ENCODE results near the gene DOCK3.
"Not testable (repeated sequence)": the region's sequence is repeated elsewhere in the genome, so short reads cannot be mapped to it uniquely, and the experiment has no call there.

DOCK3 gene

GRCh38 chr3:50687127-50687751, 12.5 kb downstream of the DOCK3 start:
- no peak for DNase-seq

- no peak for DNase-seq
Measured at GRCh38 chr3:50687916-50688315, 13.2 kb downstream of the DOCK3 start.

GRCh38 chr3:50688602-50689001, 13.9 kb downstream of the DOCK3 start:
- not testable (repeated sequence) for DNase-seq

- no peak for DNase-seq
Measured at GRCh38 chr3:50689558-50689957, 14.8 kb downstream of the DOCK3 start.

GRCh38 chr3:50695031-50695430, 20.3 kb downstream of the DOCK3 start:
- DNase-seq = no peak

GRCh38 chr3:50696276-50696675, 21.5 kb downstream of the DOCK3 start:
- DNase-seq = no peak

- no peak for DNase-seq
Measured at GRCh38 chr3:50698269-50698668, 23.5 kb downstream of the DOCK3 start.

GRCh38 chr3:50708620-50709019, 33.9 kb downstream of the DOCK3 start:
- no peak for DNase-seq

GRCh38 chr3:50714946-50715345, 40.2 kb downstream of the DOCK3 start:
- no peak for DNase-seq

- DNase-seq = no peak
Measured at GRCh38 chr3:50724831-50725230, 50.1 kb downstream of the DOCK3 start.

GRCh38 chr3:50734985-50735384, 60.3 kb downstream of the DOCK3 start:
- DNase-seq = no peak

- DNase-seq = no peak
Measured at GRCh38 chr3:50737193-50737905, 62.6 kb downstream of the DOCK3 start.

GRCh38 chr3:50737906-50738598, 63.3 kb downstream of the DOCK3 start:
- DNase-seq = no peak

- no peak for DNase-seq
Measured at GRCh38 chr3:50743643-50744042, 68.9 kb downstream of the DOCK3 start.

- DNase-seq = no peak
Measured at GRCh38 chr3:50749822-50750221, 75.1 kb downstream of the DOCK3 start.

GRCh38 chr3:50759015-50759414, 84.3 kb downstream of the DOCK3 start:
- DNase-seq = no peak

- DNase-seq = no peak
Measured at GRCh38 chr3:50777680-50778079, 103.0 kb downstream of the DOCK3 start.

GRCh38 chr3:50781766-50782165, 107.0 kb downstream of the DOCK3 start:
- DNase-seq = not testable (repeated sequence)

GRCh38 chr3:50786631-50787030, 111.9 kb downstream of the DOCK3 start:
- DNase-seq = peak; percentile 0

GRCh38 chr3:50790894-50791293, 116.2 kb downstream of the DOCK3 start:
- not testable (repeated sequence) for DNase-seq

GRCh38 chr3:50792568-50792967, 117.8 kb downstream of the DOCK3 start:
- no peak for DNase-seq

- not testable (repeated sequence) for DNase-seq
Measured at GRCh38 chr3:50803805-50804204, 129.1 kb downstream of the DOCK3 start.

- DNase-seq = not testable (repeated sequence)
Measured at GRCh38 chr3:50804376-50804775, 129.6 kb downstream of the DOCK3 start.

- DNase-seq = no peak
Measured at GRCh38 chr3:50805321-50805720, 130.6 kb downstream of the DOCK3 start.

Measured in inflammatory macrophage treated with lipopolysaccharide for 4 hours (primary cell).